ENCODE results near the gene ELAVL1.
"Not testable (repeated sequence)": the region's sequence is repeated elsewhere in the genome, so short reads cannot be mapped to it uniquely, and the experiment has no call there.

ELAVL1 gene

GRCh38 chr19:8039231-8039630 lies 33.8 kb upstream of the ELAVL1 start:
- no peak overlapping the region for H3K9ac ChIP-seq
- H3K9me3 ChIP-seq, result no peaks in the 10 kb centered on the region
- H3K27ac ChIP-seq, result no peak overlapping the region
- H4K20me1 ChIP-seq, result no peaks in the 10 kb centered on the region
- no peak overlapping the region for H3K4me2 ChIP-seq
- no peaks in the 10 kb centered on the region for H3K36me3 ChIP-seq
- no peak overlapping the region for H3K4me3 ChIP-seq
- no peak for TF ChIP-seq Cebpa-rat (IDR thresholded peaks at IDR 0.05)
- peaks cover 22% of the 10 kb centered on the region; the same call in 1 of the 2 replicates for H3K4me1 ChIP-seq
- H3K27me3 ChIP-seq, result no peaks in the 10 kb centered on the region

- H3K27ac ChIP-seq, result no peak overlapping the region
- no peak overlapping the region for H3K4me3 ChIP-seq
- TF ChIP-seq Cebpa-rat (IDR thresholded peaks at IDR 0.05), result no peak
- H3K9ac ChIP-seq, result no peak overlapping the region
- no peak overlapping the region for H3K4me2 ChIP-seq
- peaks cover 22% of the 10 kb centered on the region; the same call in 1 of the 2 replicates for H3K4me1 ChIP-seq
- H4K20me1 ChIP-seq, result no peaks in the 10 kb centered on the region
- H3K9me3 ChIP-seq, result no peaks in the 10 kb centered on the region
- H3K36me3 ChIP-seq, result no peaks in the 10 kb centered on the region
- no peaks in the 10 kb centered on the region for H3K27me3 ChIP-seq
Measured at GRCh38 chr19:8038815-8039214, 33.4 kb upstream of the ELAVL1 start.

- H3K4me3 ChIP-seq, result no peak overlapping the region
- peaks cover 20% of the 10 kb centered on the region; the same call in 1 of the 2 replicates for H3K4me1 ChIP-seq
- no peak overlapping the region; the same call in 1 of the 2 replicates for H3K4me2 ChIP-seq
- no peaks in the 10 kb centered on the region for H3K9me3 ChIP-seq
- H4K20me1 ChIP-seq, result no peaks in the 10 kb centered on the region
- no peaks in the 10 kb centered on the region for H3K27me3 ChIP-seq
- H3K9ac ChIP-seq, result no peak overlapping the region
- H3K27ac ChIP-seq, result no peak overlapping the region
- TF ChIP-seq Cebpa-rat (IDR thresholded peaks at IDR 0.05), result no peak
- H3K36me3 ChIP-seq, result no peaks in the 10 kb centered on the region
Measured at GRCh38 chr19:8036434-8037099, 31.1 kb upstream of the ELAVL1 start.

GRCh38 chr19:8034178-8034525 lies 28.7 kb upstream of the ELAVL1 start:
- H3K9ac ChIP-seq, result no peak overlapping the region
- no peaks in the 10 kb centered on the region for H3K27me3 ChIP-seq
- H3K27ac ChIP-seq, result no peak overlapping the region
- peaks cover 19% of the 10 kb centered on the region for H3K4me1 ChIP-seq
- H3K9me3 ChIP-seq, result no peaks in the 10 kb centered on the region
- H3K4me2 ChIP-seq, result no peak overlapping the region
- no peak overlapping the region for H3K4me3 ChIP-seq
- no peaks in the 10 kb centered on the region for H3K36me3 ChIP-seq
- no peaks in the 10 kb centered on the region for H4K20me1 ChIP-seq
- TF ChIP-seq Cebpa-rat (IDR thresholded peaks at IDR 0.05), result no peak

- H3K4me3 ChIP-seq, H3K27ac ChIP-seq, H3K9me3 ChIP-seq, H3K36me3 ChIP-seq, H3K4me2 ChIP-seq, H3K9ac ChIP-seq, H3K27me3 ChIP-seq, H4K20me1 ChIP-seq: not testable (repeated sequence)
- peaks cover 25% of the 10 kb centered on the region for H3K4me1 ChIP-seq
Measured at GRCh38 chr19:8033287-8034177, 28.1 kb upstream of the ELAVL1 start.

- Histone ChIP-seq H3K4me3 (no peak overlapping the region), H3K27me3 (no peaks in the 10 kb centered on the region), H3K9me3 (no peaks in the 10 kb centered on the region), H3K36me3 (no peaks in the 10 kb centered on the region), H3K4me1 (peaks cover 27% of the 10 kb centered on the region), H3K4me2 (no peak overlapping the region), H3K27ac (no peak overlapping the region), H4K20me1 (no peaks in the 10 kb centered on the region), H3K9ac (no peak overlapping the region)
- no peak for TF ChIP-seq Cebpa-rat (IDR thresholded peaks at IDR 0.05)
Measured at GRCh38 chr19:8030960-8031359, 25.5 kb upstream of the ELAVL1 start.

GRCh38 chr19:8028951-8029491 lies 23.6 kb upstream of the ELAVL1 start:
- no peak for TF ChIP-seq Cebpa-rat (IDR thresholded peaks at IDR 0.05)
- H3K4me2 ChIP-seq, result peak overlapping the region; percentile 75
- peak overlapping the region; percentile 53; the same call in 1 of the 2 replicates for H3K27ac ChIP-seq
- H3K4me1 ChIP-seq, result peaks cover 27% of the 10 kb centered on the region
- no peak overlapping the region for H3K4me3 ChIP-seq
- no peaks in the 10 kb centered on the region for H3K36me3 ChIP-seq
- no peak overlapping the region for H3K9ac ChIP-seq
- no peaks in the 10 kb centered on the region for H3K27me3 ChIP-seq
- no peaks in the 10 kb centered on the region for H4K20me1 ChIP-seq
- no peaks in the 10 kb centered on the region for H3K9me3 ChIP-seq

- H3K4me2 ChIP-seq, result no peak overlapping the region
Measured at GRCh38 chr19:8025316-8025715, 19.9 kb upstream of the ELAVL1 start.

GRCh38 chr19:8024256-8024655 lies 18.8 kb upstream of the ELAVL1 start:
- H3K4me1 ChIP-seq, result peaks cover 36% of the 10 kb centered on the region
- not testable (repeated sequence) for H3K4me3 ChIP-seq, H3K36me3 ChIP-seq, H3K27ac ChIP-seq, H3K27me3 ChIP-seq, H3K9me3 ChIP-seq, H4K20me1 ChIP-seq, H3K4me2 ChIP-seq, H3K9ac ChIP-seq

More at GRCh38 chr19:8025316-8025715, 19.9 kb upstream of the ELAVL1 start:
- no peak overlapping the region for H3K27ac ChIP-seq
- H3K4me3 ChIP-seq, result no peak overlapping the region
- no peak for TF ChIP-seq Cebpa-rat (IDR thresholded peaks at IDR 0.05)
- no peaks in the 10 kb centered on the region for H3K9me3 ChIP-seq
- no peaks in the 10 kb centered on the region for H4K20me1 ChIP-seq
- H3K36me3 ChIP-seq, result no peaks in the 10 kb centered on the region
- H3K9ac ChIP-seq, result no peak overlapping the region
- H3K27me3 ChIP-seq, result no peaks in the 10 kb centered on the region
- peaks cover 40% of the 10 kb centered on the region for H3K4me1 ChIP-seq

- Histone ChIP-seq H3K27me3 (no peaks in the 10 kb centered on the region), H4K20me1 (no peaks in the 10 kb centered on the region), H3K4me2 (no peak overlapping the region), H3K27ac (no peak overlapping the region), H3K9ac (no peak overlapping the region), H3K9me3 (no peaks in the 10 kb centered on the region), H3K4me1 (peaks cover 28% of the 10 kb centered on the region), H3K4me3 (no peak overlapping the region), H3K36me3 (no peaks in the 10 kb centered on the region)
- TF ChIP-seq Cebpa-rat (IDR thresholded peaks at IDR 0.05), result no peak
Measured at GRCh38 chr19:8023371-8023770, 17.9 kb upstream of the ELAVL1 start.

Measured in BLaER1 (cell line).